Pericardium fibroblast (primary cell): ENCODE measurements around the gene EIF5B. TPM values are rescaled to one million over a fixed set of nuclear protein-coding genes. Genes with fewer than 3 reads are reported as not detected.

ENCODE experiments used
- total RNA-seq: library from RNA; depleted of rRNA; stranded (reverse); fragments of >200 nt; gene quantifications from 2 replicates; pipeline ENCODE4 v1.2.3, GENCODE V29; 2015

EIF5B gene
- 18.9 and 23.9 TPM in 2 replicates for total RNA-seq

GRCh38 chr2:99337113-99338028 lies at the start of gene EIF5B:
Gene EIF5B, plus strand, starts transcription at chr2:99337389. Its CDS starts 166 bp downstream, at chr2:99337555.

GRCh38 chr2:99301097-99301496 lies 36.1 kb upstream of the EIF5B start, which contains the start of gene LYG1:
Gene LYG1, minus strand, starts transcription at chr2:99301197. Its CDS starts 5,527 bp downstream, at chr2:99295670.

GRCh38 chr2:99335911-99336803 lies 1.0 kb upstream of the EIF5B start, which contains the start of gene TXNDC9:
Gene TXNDC9, minus strand, starts transcription at chr2:99336333. Its CDS starts 3,123 bp downstream, at chr2:99333210.

Other genes with a start within 250 kb of the EIF5B start
- gene C2orf15, start 195.7 kb upstream of the EIF5B start, total RNA-seq = not detected in 2 replicates
- gene TSGA10, start 182.4 kb upstream of the EIF5B start, total RNA-seq = 1.1 and 2.5 TPM in 2 replicates
- 5.5 and 10.6 TPM in 2 replicates for gene LIPT1, start 182.4 kb upstream of the EIF5B start, total RNA-seq
- gene MITD1, start 156.3 kb upstream of the EIF5B start, total RNA-seq = 17.3 and 28.0 TPM in 2 replicates
- gene MRPL30, start 156.2 kb upstream of the EIF5B start, total RNA-seq = 22.4 and 22.6 TPM in 2 replicates
- gene LYG2, start 81.7 kb upstream of the EIF5B start, total RNA-seq = not detected in 2 replicates
- 1.3 TPM in 1 of 2 replicates, not detected in the other for gene LYG1, start 36.2 kb upstream of the EIF5B start, total RNA-seq
- gene TXNDC9, start 1.1 kb upstream of the EIF5B start, total RNA-seq = 31.1 and 56.2 TPM in 2 replicates
- 13.1 and 18.8 TPM in 2 replicates for gene REV1, start 152.6 kb downstream of the EIF5B start, total RNA-seq